GM04503 (cell line): ENCODE data around the gene C11orf98.
"Not testable (repeated sequence)": the region's sequence is repeated elsewhere in the genome, so short reads cannot be mapped to it uniquely, and the experiment has no call there.

Source experiments
- DNase-seq: peaks from one replicate; pipeline ENCODE4 v3.0.0-alpha.2; 2012; ENCODE audit warnings: low read depth

C11orf98 gene

DNA sequence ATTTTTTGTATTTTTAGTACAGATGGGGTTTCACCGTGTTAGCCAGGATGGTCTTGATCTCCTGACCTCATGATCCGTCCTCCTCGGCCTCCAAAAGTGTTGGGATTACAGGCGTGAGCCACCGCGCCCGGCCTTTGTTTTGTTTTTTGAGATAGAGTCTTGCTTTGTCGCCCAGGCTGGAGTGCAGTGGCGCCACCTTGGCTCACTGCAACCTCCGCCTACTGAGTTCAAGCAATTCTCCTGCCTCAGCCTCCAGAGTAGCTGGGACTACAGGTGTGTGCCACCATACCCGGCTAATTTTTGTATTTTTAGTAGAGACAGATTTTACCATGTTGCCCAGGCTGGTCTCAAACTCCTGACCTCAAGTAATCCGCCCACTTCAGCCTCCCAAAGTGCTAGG, 14.7 kb downstream of the C11orf98 start:
- not testable (repeated sequence) for DNase-seq

DNA sequence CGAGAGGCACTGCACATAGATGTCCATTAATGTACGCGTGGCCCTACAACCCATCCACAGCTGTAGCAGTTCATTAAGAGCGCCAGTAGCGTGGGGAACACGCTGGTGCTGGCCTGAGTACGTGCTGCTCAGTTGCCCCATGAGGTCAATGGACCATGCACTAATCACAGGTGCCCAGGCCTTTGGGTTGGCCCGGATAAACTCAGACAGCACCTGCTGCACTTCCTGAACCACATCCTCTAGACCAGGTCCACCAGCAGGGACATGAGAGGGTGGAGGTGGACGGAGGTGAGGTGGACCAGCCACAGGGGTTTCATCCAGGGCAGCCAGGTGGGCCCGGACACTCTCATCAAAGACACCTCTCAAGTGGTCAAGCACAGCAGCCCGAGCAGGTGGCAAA, 15.5 kb downstream of the C11orf98 start:
- no peak for DNase-seq

DNA sequence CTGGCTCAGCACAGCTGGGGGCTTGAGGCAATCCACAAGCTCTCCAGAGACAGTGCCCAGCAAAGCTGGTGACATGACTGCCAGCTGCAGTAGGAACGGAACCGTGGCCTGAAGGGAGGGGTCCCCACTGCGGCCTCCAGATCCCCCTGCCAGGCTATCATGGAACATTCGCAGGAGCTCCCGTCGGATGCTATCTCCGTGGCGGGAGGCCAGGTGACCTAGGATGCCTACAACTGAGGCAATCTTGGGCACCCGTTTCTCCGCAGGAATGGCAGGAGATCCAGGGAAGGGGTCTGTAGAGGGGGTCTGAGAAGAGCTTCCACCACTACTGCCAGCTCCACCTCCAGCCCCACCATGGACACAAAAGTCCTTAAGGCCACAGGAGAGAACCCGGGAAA, 16.0 kb downstream of the C11orf98 start:
- DNase-seq: no peak

DNA sequence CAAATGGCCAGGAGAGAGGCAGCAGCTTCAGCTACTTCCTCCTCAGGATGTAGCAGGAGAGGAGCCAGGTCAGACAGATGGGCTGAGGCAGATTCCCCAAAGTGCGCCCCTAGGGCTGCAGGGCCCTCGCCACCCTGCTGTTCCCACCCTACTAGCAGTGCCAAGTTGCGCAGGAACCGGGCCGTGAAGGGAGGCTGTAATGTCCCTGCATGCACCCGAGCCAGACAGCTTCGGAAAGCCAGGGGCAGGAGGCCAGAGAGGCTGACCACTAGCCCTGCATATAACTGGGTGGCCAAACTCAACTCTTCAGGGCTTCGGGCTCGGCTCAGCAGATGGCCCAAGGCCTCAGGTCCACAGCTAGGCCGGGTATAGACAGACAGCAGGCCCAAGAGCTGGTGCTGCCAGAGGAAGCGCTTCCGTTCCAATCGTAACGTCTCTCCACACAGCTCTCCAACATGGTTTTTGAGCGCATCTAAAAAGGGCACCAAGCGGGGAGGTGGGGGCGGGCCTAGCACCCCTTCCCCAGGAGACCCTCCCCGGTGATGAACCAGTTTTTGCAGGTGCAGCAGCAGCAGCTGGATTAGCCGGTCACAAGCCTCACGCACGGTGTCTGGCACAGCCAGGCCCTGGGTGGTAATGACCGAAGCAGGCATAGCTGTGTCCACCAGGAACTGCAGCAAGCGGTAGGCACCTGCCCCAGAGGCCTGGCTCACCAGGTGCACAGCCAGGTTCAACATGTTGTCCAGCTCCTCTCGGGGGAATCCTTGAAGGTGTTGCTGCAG, 16.6 kb downstream of the C11orf98 start:
- DNase-seq: no peak

DNA sequence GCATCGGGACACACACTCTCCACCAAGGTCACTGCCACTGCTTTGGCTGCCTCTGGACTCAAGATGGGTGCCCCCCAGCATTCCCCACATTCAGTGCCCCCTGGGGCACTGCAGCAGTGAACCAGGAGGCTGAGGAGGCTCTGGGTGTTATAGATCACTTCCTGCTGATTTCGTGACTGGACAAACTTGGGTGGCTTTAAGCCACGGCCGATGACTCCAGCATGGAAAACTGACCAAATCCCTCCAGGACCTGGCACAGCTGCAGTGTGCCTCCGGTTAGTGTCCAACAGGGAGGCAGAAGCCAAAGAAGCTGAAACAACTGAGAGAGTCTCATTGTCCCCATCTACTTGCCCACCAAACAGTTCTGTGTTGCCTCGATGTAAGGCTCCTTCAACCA, 17.4 kb downstream of the C11orf98 start:
- peak; percentile 38 for DNase-seq

DNA sequence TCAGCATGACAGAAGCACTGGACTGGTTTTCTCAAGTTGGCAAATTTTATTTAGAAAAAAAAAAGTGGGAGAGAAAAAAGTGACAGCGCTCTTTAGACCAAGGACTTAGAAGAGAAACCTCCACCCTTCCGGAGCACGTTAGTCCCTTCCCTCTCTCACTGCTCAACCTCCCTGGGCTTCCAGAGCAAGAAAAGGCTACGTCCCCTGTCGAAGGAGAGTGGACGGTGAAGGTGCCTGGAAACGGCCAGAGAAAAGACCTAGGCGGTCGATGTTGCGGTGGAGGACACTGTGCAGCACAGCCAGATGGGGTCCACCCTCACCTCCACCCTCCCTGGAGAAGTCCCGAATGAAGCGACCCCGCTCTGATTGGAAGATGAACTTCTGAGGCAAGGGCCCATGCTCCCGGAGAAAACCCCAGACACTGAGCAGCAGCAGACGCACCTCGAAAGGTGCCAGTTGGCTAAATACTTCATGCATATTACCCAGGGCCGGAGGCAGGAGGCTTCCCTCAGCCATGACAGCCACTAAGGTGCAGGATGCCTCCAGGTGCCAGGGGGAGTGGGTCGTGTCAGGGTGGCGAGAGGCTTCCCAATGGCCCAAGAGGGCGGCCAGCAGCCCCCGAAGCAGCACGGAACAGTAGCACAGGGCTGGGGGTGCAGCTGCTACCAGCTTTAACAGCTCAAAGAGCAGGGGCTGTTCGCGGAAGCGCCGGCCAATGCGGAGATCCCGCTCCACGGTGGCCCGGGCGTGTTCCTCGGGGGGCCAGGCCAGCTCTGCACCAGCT, 18.0 kb downstream of the C11orf98 start:
- DNase-seq: no peak

DNA sequence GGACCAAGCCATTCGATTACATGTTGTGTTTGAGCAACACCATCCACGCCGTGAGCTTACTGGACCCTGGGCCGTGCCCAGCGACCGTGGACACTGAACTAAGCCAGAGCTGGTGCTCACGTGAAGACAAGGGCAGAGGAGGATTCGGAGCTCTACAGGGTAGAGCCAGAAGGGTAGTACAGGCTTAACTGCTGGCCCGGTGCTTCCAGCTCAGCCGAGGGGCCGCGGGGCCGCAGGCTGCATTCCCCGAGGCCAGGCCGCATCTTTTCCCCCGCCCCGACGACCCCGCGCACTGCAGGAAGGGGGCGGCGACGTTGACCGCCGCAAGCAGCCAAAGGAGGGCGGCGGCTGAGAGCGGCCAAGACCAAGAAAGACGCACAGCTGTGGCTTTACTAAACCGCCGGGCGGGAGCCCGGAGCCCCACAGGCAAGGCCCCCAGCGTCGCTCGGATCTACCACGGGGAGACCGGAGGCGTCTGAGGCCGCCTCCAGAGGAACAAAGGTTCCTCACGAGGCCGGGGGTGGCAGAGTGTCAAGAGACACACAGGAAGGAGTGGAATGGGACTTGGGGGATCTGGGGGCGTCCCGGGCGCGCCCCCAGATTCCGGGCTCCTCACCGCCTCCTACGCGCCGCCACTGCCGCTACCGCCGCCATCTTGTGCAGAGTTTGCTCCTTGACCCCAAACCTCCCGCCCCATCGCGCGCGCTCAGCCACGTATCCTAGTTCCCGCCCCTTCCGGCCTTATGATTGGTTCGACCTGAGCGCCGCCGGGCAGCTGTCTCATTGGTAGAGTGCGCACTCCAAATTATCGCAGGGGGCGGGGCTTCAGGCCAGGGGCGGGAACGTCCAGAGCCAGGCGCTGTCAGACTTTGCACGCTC, 18.8 kb downstream of the C11orf98 start, which contains the start of gene GANAB:
Gene GANAB (minus strand): TSS at position 668 of the 879 bp plus-strand sequence. CDS start 14 bp downstream, at position 654.
- peak; percentile 87 for DNase-seq

DNA sequence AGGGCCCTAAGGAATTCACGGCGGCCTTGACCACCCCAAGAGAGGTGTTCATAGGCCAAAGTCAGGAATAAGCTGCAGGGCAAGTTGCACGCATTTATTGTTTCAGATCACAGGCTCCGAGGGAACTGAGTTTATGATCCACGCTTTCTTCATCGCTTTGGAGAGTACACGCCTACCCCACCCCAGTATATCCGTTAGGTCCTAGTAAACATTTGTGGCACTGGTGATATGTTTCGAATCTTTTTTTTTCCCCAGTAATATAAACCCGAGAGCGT, 19.4 kb downstream of the C11orf98 start:
- DNase-seq: no peak

DNA sequence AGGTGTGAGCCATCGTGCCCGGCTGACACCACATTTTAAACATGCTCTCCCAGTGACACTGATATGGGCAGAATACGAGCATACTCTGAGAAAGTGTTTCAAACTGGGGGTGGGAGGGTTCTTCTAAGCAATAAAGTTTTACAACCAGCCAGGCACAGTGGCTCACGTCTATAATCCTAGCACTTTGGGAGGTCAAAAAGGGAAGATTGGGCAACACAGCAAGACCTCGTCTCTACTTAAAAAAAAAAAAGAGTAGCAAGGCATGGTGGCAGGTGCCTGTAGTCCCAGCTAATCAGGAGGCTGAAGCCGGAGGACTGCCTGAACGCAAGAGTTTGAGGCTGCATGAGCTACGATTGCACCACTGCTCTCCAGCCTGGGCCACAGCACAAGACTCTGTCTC, 20.8 kb downstream of the C11orf98 start:
- DNase-seq: no peak

DNA sequence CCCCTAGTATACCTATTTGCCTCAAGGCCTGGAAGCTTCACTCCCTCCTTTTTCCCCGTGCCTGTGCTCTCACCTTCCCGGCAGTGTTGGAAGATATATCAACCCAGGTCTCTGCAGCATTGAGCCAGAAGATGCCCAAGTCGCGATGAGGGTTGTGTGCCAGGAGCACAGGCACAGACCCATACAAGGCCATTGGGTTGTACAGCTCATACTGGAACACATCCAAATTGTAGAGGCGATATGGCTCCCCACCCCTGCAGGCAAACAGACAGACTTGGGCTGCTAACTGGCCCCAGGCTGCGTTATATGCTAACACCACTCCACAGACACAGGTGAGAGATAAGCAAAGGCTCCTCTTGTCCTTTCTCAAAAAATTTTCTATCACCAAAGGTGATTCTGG, 32.5 kb downstream of the C11orf98 start:
- DNase-seq: no peak

DNA sequence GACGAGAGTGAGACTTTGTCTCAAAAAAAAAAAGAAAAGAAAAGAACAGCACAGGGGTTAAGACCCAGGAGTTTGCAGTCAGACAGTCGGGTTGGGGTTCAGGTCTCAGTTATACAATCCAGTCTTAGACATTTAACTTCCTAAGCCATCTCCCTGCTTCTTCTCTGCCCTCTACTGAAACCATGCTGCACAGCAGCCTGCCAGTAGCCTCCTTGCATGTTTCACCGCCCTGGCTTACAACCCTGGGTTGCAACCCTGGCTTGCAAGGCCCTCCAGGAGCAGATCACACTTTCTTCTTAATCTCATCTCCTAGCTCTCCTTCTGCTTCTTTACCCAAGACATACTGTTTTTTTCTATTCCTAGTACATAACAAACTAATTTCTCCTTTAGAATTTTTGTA, 37.3 kb downstream of the C11orf98 start:
- DNase-seq: no peak

DNA sequence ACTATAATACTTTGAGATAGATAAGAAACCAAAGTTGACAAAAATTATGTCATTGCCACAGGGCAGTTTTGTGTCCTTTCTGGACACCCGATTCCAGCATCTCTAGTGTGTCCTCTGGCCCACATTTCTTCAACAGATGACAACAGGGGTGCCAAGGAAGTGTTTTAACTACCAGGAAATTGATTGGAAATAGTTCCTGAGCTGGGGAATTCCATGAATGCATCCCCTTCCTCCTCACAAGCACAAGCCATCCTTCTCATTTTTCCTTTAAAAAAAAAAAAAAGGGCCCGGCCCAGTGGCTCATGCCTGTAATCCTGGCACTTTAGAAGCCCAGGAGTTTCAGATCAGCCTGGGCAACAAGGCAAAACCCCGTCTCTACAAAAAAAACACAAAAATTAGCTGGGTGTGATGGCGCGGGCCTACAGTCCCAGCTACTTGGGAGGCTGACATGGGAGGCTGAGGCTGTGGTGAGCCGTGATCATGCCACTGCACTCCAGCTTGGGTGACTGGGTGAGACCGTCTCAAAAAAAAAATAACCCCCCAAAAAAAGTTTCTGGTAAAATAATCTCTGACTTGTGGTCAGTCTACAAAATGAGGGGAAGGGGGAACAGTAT, 42.4 kb downstream of the C11orf98 start:
- no peak for DNase-seq

DNA sequence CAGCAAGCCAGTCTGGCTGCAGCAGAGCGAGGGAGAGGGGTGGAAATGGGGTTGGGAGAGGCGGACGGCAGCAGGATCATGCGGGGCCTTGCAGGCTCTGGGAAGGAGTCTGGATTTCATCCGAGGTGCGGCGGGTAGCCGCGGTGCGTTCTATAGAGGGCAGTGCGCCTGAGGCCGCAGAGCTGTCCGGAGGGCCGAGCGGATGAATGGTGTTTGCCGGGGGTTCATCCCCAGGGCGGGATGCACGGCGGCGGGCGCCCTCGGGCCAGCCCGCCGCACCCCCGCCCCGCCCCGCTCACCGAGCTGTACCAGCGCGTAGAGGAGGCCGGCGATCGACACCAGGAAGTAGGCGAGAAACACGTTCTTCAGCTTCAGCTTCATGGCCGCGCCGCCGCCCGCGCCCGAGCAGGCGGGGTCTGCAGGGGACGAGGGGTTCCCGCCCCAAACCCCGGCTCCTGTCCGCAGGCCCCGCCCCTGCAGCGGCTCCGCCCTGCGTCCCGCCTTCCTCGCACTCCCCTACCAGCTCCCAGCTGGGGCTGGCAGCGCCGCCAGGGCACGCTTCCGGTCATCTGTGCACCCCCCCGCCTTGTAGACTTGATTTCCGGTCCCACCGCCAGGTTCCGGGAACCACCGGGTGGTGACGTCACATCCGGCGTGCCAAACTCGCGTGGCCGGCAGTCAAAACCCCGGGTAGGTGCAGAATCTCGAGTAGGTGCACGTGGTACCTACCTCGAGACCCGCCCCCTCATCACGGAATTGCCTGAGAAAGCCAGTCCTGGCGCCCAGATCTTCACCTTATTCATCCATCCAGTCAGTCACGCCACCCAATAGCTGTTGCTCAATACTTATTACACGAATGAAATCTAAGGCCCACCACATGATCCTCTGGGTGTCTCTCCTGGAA, 43.2 kb downstream of the C11orf98 start, which contains the start of gene B3GAT3:
Gene B3GAT3 (minus strand): TSS at position 420 of the 904 bp plus-strand sequence. CDS start 39 bp downstream, at position 381.
- DNase-seq: peak; percentile 87

DNA sequence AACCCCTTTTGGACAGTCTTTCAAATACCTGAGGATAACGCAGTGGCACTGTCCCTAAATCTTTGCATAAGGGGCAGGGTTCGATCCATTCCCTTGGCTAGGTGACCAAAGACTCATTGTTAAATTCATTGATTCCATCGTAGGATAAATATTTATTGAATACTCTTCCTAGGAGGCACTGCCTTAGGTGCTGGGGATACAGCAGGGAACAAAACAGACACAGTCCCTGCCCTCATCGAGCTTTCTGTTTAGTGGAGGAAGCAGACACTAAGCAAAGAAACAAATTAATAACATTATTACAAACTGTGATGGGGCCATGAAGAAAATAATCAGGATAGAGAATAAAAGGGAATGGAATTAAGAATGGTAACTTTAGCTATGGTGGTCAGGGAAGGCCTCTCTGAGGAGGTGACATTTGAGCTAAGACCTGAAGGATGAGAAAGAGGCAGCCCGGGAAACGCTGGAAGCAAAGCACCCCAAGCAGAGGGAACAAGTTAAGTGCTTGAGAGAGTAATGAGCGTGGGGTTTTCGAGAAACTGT, 43.9 kb downstream of the C11orf98 start:
- DNase-seq: no peak

DNA sequence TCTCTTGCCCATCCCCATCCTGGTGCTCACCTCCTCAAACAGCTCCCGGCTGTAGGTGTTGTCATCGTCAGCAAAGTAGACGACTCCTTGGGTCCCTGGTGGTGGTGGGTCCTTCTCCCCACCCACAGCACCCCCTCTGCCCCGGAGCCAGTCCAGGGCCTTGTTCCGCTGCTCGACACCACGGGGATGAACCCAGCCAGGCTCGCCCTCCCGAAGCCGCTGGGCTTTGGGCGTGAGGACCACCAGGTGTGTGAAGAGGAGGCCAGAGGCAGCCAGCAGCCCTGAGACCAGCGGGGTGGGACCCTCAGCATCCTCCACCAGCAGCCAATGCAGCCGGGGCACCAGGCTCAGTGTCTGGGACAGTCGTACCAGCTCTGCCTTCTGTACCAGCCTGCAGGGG, 48.1 kb downstream of the C11orf98 start:
- not testable (repeated sequence) for DNase-seq

DNA sequence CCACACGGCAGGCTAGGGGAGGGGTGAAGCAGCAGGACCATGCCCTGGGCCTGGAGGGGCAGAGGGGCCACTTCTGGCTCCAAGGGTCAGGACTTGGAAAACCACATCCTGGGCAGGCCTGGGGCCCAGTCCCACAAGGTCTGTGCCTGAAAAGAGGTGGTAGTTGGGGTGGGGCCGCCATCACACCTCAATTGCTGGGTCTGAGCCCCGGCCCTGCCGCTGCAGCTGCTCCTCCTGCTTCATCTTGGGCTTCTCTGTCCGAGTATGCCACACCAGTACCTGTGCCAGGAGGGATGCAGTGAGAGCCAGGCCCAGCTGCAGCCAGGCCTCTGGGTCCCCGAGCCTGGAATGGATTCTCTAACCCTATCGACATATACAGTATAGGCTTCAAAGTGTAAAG, 49.5 kb downstream of the C11orf98 start:
- no peak for DNase-seq

DNA sequence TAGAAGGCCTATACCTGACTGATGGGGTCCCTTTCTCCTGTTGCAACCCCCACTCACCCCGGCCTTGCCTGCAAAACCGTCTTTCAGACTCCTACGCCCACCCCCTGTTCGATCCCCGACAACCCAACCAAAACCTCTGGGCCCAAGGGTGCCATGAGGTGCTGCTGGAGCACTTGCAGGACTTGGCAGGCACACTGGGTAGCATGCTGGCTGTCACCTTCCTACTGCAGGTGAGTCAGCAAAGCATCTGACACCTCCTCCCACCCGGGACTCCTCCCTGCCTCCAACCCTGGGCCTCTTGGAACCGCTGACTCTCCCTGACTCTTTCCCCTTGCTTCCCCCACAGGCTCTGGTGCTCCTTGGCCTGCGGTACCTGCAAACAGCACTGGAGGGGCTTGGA, 50.7 kb downstream of the C11orf98 start:
- no peak for DNase-seq

DNA sequence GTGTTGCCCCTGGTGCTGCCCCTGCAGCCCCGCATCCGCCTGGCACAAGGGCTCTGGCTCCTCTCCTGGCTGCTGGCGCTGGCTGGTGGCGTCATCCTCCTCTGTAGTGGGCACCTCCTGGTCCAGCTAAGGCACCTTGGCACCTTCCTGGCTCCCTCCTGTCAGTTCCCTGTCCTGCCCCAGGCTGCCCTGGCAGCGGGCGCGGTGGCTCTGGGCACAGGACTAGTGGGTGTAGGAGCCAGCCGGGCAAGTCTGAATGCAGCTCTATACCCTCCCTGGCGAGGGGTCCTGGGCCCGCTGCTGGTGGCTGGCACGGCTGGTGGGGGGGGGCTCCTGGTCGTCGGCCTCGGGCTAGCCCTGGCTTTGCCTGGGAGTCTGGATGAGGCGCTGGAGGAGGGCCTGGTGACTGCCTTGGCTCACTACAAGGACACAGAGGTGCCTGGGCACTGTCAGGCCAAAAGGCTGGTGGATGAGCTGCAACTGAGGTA, 51.7 kb downstream of the C11orf98 start:
- DNase-seq: no peak
